ENCODE data around the gene EWSR1. TPM values are rescaled to one million over a fixed set of nuclear protein-coding genes. Genes with fewer than 3 reads are reported as not detected.

The EWSR1 gene
- total and polyA plus RNA-seq, 2 donors (not counting 3 experiments of a cell fraction or from before 2014, with no cell fraction given) = 305 to 588 TPM

DNA sequence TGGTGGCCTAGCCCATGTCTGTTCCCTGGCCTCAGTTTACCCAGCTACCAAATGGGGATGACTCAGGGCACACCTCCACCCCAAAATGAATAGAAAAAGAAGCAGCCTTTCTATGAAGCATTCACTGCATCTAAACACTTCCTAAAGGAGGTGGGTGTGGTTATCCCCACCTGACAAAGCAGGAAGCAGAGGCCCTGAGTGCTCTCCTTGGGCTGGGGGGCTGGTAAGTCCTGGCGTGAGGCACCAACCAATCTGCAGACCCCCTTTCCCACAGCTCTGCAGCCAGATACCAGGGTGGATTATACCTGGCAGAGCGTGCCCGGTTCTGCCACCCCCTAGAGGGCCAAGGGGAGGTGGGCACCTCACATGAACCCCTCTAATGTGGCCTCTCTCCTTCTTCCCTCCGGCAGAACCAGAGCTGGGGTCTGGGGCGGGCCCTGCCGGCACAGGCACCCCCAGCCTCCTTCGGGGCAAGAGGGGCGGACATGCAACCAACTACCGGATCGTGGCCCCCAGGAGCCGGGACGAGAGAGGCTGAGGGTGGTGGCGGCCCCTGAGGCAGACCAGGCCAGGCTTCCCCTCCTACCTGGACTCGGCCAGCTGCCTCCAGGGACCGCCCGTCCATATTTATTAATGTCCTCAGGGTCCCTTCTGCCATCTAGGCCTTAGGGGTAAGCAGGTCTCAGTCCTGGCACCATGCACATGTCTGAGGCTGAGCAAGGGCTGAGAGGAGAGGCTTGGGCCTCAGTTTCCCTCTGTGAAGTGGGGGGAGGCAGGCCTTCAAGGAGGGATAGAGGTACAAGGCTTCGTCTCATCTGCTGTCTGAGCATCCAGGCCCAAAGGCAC, 9.4 kb upstream of the EWSR1 start:
- H3K27ac ChIP-seq (ENCODE audit: insufficient read depth, low read depth, low read length) = no peak overlapping the region
- BruUV-seq (replicated peaks) = no TSS peak
- DNase-seq (ENCODE audit: low read depth, low spot score) = no peak
- no peak overlapping the region for H3K4me3 ChIP-seq (replicated peaks in 1 of 3; ENCODE audit: insufficient read depth in 1 of 3, low read depth in 1 of 3, low read length in 3 of 3)
- H4K20me1 ChIP-seq (replicated peaks; ENCODE audit: control insufficient read depth, extremely low read depth, insufficient read depth, low read length) = no peaks in the 10 kb centered on the region
- no peak for FAIRE-seq
- no peak overlapping the region for H2AFZ ChIP-seq (ENCODE audit: low read depth, low read length)
- H3K9me1 ChIP-seq (replicated peaks; ENCODE audit: control insufficient read depth, extremely low read depth, insufficient read depth, low read length) = no peaks in the 10 kb centered on the region
- peaks cover 0 to 4% of the 10 kb centered on the region in 2 experiments for H3K36me3 ChIP-seq (ENCODE audit: control insufficient read depth in 2 of 2, extremely low read depth in 1 of 2, insufficient read depth in 2 of 2, low read length in 2 of 2)
- ChIA-PET POLR2A (interaction anchor here (1.7 kb wide), 1 partner anchor 9 kb away, joined by 3 read pairs; no protein-coding TSS in a partner anchor), CTCF (interaction anchor here (0.9 to 1.3 kb wide), 2 partner anchors 13 to 56 kb away, joined by 3 to 6 read pairs; no protein-coding TSS in a partner anchor)
- H3K79me2 ChIP-seq (ENCODE audit: control insufficient read depth, insufficient read depth, low read length) = no peaks in the 10 kb centered on the region
- H3K27me3 ChIP-seq (ENCODE audit: control insufficient read depth in 2 of 2, insufficient read depth in 2 of 2, low read length in 2 of 2) = no peaks in the 10 kb centered on the region
- intact Hi-C loops (cut with micrococcal nuclease) = no loop called here
- H3K9me3 ChIP-seq (replicated peaks; ENCODE audit: control insufficient read depth, insufficient read depth, low read length) = no peaks in the 10 kb centered on the region
- no peak for TF ChIP-seq MYC (IDR thresholded peaks at IDR 0.05; ENCODE audit: low read depth, low read length)
- TF ChIP-seq FOS (IDR thresholded peaks at IDR 0.05; ENCODE audit: borderline replicate concordance, insufficient read depth, low read length) = no peak
- TF ChIP-seq CTCF (IDR thresholded peaks at IDR 0.05; ENCODE audit: extremely low read depth in 1 of 2, insufficient read depth in 1 of 2, low read depth in 1 of 2, low read length in 2 of 2) = no peak
- TF ChIP-seq JUN (IDR thresholded peaks at IDR 0.05; ENCODE audit: borderline replicate concordance, insufficient read depth, insufficient read length, low read depth) = no peak
- no peak for TF ChIP-seq GATA2 (IDR thresholded peaks at IDR 0.05; ENCODE audit: insufficient read depth, insufficient read length, low read depth, low read length)
- no peak overlapping the region for H3K9ac ChIP-seq (replicated peaks; ENCODE audit: extremely low read depth, insufficient read depth, low read length)
- dilution Hi-C loops (cut with MboI; ENCODE audit: extremely low pct_ligation_motif_present, low sequenced_read_pairs) = no loop called here
- H3K4me1 ChIP-seq (ENCODE audit: control insufficient read depth, extremely low read depth, insufficient read depth, low read length) = no peaks in the 10 kb centered on the region
- no peak overlapping the region for H3K4me2 ChIP-seq (ENCODE audit: insufficient read depth, low read length)

All from endothelial cell of umbilical vein (primary cell).